HG03571 (cell line): ENCODE measurements around the gene SIPA1L3.
"Not testable (repeated sequence)": the region's sequence is repeated elsewhere in the genome, so short reads cannot be mapped to it uniquely, and the experiment has no call there.

Experiments
- ATAC-seq: cut with Tn5 transposase; IDR thresholded peaks from one replicate; pipeline ENCODE4 v1.9.1; 2021; ENCODE audit not compliant: unreplicated experiment

The SIPA1L3 gene

DNA sequence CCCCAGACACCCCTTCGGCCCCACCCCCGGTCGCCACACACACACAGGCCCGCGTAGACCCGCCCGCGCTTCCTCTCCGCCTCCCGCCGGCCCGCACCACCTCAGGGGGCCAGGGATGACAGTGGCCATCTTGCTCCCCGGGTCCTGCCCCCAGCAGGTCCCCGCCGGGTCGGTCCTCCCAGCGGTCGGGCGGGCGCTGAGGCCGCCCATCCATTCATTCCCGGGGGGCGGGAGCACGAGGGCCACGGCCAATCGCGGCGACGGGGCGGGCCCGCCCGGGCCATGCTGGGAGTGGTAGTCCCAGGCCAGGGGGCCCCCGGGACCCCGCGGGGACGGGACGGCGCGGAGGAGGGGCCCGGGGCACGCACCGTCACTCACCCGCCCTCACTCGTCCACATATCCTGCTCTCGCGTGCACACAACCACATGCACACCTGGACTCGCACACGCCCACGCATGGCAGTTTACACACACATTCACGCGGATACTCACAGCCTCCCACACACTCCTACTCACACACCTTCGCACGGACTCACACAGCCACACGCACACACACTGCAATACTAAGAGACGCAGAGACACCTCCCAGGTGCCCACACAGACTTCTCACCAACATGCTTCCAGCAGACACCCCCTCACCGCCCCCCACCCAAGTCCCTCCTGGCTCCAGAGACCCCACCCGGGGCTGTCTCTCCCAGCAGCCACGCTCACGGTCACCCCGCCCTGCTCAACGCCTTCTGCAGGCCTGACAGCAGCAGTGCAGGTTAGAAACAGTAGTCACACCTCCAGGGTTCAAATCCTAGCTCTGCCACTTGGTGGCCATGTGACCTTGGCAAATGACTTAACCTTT lies 317.2 kb downstream of the SIPA1L3 start, which contains the start of gene DPF1:
TSS of gene DPF1 (minus strand) at position 209 of the 849 bp plus-strand sequence. CDS start at position 129, 80 bp downstream.
- peak; percentile 69 for ATAC-seq

DNA sequence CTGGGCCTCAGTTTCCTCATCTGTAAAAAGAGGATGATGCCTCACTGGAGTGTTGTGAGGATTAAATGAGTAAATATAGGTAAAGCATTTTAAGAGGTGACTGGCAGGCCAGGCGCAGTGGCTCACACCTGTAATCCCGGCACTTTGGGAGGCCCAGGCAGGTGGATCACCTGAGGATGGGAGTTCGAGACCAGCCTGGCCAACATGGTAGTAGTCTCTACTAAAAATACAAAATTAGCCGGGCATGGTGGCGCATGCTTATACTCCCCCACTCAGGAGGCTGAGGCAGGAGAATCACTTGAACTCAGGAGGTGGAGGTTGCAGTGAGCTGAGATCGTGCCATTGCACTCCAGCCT lies 317.8 kb downstream of the SIPA1L3 start:
- not testable (repeated sequence) for ATAC-seq

DNA sequence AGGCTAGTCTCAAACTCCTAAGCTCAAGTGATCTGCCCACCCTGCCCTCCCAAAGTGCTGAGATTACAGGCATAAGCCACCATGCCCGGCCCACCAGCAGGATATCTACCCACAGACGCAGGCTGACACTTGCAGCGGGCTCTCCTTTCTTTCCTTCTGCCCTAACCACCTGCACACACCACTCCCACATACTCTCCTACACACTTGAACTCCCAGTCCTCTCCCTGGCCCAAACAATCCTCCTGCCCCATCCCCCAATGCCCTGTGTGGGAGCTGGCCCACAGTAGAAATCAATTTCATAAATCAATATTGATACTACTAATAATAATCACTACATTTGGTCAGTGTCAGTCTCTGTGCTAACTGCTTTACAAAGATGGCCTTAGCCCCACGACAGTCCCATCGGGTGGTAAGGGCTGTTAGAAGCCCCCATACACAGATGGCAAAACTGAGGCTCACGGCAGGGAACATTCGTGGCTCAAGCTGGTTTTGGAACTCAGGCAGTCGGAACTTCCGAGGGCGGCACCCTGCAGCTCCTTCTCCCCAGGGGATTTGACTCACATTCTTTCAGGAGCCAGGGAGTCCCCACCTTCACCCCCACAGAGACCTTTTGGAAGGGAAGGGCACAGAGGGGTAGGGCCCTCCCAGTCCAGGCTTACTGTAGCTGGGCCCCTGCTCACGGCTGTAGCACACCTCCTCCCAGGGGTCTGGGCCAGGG lies 320.4 kb downstream of the SIPA1L3 start:
- ATAC-seq, result no peak

DNA sequence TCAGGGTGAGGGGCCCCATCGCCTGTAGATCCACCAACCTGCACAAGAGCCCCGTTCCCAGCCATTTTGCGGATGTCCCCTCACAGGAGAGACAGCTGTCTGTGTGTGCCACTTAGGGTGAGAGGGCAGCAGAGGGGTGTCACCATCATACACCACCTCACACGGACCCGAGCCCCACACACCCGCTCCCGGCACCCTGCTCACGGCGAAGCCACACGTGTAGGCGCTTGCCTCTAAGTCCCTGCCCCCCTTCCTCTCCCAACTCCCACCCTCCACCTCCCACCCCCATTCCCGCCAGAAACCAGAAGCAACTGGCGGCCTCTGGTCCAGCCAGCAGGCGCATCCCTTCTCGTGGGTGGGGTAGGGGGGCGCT lies 321.0 kb downstream of the SIPA1L3 start:
- no peak for ATAC-seq

DNA sequence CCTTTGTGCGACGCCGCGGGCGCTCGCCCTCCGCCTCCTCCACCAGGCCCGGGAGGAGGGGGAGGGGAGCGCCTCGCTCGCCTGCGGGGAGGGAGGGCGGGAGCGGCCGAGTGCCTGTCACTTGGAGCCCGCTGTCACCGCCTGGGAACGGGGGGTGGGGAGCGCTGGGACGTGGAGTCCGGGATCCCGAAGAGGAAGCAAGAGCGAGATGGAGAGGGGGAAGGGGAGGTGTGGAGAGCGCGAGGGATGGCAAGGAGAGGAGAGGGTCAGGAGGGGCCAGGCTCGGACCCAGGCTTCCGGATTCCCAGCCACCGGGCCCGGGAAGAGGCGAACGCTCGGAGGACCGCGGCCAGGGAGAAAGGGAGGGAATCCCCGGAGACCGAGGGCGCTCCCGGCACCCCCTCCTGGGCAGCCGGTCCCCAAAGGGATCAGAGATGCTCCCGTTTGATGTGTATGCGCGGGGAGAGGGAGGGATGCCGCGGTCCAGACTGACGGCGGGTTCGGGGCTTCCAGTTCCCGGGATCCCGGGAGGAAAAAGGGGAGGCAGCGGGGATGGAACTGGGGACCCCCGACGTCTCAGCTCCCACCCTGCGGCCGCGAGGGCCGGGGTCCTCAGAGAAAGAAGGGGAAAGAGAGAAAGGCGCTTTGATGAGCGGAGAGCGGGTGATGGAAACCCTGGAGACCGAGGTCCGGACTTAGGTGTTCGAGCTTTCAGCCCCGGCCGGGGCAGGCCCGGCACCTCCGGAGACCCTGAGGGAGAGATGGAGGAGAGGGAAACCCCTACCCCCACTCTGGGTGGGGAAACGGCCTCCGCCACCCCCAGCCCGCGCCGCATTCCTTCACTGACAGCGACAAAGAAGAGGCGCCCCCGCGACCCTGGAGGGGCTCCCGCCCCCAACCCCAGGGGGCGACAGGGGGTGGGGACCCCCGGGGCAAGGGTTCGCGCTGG lies 321.8 kb downstream of the SIPA1L3 start:
- ATAC-seq, result no peak

DNA sequence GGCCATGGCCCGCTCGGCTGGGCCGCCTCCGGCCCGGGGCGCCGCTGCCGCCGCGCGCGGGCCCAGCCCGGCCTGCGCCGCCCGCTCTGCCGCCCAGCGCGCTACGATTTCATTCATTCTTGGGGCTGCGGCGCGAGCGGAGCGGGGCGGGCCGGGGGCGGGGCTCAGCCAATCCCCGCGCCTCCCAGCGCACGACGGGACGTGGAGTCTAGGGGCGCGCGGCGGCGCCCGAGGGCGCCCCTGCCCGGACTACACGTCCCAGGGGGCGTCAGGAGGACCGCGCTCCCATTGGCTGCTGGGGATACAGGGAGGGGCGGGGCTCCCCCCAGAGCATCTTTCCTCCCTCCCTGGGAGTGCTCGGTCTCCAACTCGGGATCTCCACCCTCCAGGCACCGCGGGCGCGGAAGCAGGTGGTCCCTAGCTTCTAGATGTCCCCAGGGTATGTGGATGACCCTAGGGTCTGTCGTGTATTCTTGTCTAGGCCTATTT lies 322.6 kb downstream of the SIPA1L3 start:
- ATAC-seq, result no peak

DNA sequence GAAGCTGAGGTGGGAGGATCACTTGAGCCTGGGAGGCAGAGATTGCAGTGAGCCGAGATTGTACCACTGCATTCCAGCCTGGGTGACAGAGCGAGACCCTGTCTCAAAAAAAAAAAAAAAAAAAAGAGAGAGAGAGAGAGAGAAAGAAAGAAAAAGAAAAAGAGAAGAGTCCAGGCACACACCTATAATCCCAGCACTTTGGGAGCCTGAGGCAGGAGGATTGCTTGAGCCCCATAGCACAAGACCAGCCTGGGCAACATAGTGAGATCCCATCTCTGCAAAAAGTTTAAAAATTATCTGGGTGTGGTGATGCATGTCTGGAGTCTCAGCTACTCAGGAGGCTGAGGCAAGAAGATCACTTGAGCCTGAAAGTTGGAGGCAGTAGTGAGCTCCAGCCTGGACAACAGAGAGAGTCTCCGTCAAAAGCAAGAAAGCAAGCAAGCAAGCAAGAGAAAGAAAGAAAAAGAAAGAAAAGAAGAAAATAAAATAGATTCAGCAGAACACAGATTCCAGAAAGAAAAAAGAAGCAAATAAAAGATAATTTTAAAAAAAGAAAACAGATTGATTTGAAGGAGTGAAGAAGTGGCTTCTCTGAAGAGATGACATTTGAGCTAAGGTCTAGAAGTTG lies 323.6 kb downstream of the SIPA1L3 start:
- ATAC-seq, result not testable (repeated sequence)

DNA sequence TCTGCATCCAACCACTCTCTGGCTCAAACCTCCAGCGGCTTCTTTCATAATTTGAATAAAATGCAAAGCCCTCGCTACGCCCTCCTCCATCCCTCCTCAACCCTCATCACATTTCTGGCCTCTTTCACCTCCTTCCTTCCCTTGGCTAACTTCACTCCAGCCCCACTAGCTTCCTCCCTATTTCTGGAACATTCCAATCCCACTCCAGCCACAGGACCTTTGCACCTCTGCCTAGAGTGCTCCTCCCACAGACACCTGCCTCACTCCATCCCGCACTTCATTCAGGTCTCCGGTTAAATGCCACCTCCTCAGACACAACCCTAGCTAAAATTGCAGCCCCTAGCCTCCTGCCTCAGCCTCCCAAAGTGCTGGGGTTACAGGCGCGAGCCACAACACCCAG lies 324.9 kb downstream of the SIPA1L3 start:
- ATAC-seq, result no peak

DNA sequence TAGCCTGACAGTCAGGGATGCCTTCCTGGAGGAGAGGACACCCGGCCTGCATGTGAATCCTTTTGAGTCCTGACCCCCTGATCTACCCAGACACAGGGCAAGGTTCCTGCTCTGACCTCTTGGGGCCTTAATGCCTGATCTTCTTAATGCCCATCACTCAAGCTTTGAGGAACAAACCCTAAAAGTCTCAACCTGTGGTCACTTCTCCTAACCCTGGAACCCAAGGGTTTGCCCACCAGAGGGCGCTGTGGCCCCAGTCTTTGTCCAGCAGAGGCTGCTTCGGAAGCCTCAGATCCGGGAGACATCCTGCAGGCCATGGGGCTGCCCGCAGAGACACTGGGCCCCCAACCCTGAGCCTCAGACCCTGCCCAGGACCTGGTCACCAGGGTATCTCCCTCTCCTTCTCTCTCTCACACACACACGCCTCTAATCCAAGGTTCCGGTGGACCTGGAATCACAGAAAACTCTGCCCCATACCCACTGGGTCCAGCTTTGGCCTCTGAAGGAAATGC lies 326.8 kb downstream of the SIPA1L3 start:
- no peak for ATAC-seq

DNA sequence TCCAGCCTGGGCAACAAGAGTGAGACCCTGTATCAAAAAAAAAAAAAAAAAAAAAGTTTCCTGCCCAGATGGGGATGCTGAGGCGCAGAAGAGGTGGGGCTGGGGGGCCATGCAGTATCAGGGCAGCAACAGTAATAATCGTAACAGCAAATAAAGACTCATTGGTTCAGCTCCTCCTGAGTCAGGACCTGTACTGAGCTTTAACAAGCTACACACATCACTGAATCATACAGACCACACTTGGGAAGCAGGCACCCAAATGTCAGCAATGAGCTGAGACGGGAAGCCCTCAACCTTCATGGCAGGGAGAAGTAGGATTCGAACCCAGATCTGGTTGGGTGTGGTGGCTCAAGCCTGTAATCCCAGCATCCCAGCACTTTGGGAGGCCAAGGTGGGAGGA lies 327.6 kb downstream of the SIPA1L3 start:
- no peak for ATAC-seq

DNA sequence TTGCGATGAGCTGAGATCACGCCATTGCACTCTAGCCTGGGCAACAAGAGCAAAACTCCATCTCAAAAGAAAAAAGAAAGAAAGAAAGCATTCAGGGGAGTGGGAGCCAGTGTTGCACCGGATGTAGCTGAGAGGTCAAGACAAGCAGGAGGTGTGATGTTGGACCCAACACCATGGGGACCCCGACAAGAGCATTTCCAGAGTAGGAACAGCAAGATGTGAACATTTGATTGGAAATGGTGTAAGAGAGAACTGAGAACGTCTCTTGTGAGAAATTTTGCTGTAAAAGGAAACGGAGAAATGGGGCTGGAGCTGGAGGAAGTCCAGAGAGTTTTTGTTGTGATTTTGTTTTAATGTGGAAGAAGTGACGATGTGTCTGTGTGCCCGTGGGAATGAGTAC lies 332.8 kb downstream of the SIPA1L3 start:
- no peak for ATAC-seq

DNA sequence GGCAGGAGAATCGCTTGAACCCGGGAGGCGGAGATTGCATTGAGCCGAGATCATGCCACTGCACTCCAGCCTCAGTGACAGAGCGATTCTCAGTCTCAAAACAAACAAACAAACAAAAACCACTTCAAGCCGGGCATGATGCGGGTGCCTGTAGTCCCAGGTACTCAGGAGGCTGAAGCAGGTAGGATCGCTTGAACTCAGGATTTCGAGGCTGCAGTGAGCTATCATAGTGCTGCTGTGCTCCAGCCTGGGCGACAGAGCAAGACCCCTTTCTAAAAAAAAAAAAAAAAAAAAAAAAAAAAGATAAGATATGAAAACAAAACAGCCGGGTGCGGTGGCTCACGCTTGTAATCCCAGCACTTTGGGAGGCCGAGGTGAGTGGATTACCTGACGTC lies 336.3 kb downstream of the SIPA1L3 start:
- ATAC-seq, result no peak

DNA sequence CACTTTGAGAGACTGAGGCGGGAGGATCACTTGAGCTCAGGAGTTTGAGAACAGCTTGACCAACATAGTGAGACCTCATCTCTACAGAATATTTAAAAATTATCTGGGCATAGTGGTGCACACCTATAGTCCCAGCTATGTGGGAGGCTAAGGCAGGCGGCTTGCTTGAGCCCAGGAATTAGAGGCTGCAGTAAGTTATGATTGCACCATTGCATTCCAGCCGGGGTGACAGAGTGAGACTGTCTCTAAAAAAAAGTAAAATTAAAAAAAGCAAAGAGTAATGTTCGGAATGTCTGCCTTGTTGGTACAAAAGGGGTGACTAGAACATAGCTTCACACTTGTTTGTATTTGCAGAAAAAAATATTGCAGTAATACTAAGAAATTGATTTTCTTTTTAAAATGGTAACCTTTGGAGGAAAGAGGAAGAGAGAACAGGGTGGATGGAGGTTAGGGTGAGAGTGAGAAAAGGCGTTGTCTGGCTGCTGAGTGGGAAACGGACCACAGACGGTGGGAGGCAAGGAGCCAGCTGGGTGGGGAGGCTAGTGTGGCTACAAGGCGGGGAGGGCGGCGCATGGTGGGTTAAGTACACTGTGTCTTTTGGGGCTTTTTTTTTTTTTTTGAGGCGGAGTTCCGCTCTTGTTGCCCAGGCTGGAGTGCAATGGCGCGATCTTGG lies 339.0 kb downstream of the SIPA1L3 start:
- no peak for ATAC-seq

DNA sequence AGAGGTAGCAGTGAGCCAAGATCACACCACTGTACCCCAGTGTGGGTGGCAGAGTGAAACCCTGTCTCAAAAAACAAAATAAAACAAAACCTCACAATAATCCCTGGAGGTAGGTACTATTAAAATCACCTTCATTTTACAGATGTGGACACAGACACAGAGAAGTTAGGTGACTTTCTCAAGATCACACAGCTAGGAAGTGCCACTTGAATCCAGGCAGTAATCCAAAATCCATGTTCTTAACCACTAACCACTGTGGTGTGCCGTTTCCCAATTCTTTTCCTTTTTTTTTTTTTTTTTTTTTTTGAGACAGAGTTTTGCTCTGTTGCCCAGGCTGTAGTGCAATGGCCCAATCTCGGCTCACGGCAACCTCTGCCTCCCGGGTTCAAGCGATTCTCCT lies 340.1 kb downstream of the SIPA1L3 start:
- no peak for ATAC-seq

DNA sequence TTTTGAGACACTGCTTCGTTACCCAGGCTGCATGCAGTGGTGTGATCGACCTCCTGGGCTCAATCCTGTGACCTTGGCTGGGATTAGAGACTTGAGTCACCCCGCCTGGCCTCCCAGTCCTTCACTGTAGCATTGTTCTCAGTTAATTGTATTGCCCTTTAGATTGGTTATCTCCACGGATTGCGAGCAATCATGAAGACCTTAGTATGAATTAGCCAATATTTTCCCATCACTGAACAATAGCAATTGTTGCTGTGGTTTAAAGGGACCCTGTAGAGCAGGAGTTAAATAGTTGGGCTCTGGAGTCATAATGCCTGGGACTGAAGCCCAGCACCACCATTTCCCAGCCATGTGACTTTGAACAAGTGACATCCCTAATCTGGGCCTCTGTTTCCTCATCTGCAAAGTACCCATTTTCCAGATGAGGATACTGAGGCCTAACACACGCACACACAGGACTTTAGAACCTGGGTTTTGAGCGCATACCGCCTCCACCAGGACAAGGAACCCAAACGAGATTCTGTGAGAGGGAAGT lies 340.8 kb downstream of the SIPA1L3 start:
- no peak for ATAC-seq

DNA sequence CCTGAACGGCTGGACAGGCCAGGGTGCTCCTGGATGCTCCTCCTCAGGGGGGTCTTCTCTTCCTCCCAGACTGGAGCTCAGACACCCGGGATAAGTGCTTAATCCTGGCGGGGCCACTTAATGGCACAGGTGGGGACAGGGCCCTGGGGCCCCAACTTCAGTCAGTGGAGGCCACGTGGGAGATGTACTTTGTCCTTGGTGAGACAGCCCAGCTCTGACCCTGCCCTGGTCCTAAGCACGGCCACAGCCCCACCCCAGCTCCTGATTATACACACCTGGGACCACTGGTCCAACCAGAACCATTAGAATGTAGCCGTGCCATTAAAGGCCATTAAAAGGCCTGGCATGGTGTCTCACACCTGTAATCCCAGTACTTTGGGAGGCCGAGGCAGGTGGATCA lies 341.4 kb downstream of the SIPA1L3 start:
- no peak for ATAC-seq

DNA sequence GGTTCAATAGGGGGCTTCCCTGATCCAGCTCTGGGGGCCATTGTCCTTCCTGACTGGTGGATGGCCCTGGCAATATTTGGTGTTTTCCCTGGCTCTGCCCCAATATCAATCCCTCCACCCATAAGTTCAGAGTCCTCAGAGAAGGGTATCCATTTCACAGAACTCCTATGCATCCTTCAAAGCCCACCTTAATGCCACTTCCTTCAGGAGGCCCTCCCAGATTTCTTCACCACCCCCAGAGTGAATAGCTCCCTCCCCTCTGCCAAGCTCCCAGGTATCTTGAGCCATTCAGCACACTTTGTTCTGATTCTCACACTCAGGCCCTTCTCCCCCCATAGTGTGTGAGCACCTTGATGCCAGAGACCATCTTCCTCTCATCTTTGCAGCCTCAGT lies 343.4 kb downstream of the SIPA1L3 start:
- ATAC-seq, result no peak

DNA sequence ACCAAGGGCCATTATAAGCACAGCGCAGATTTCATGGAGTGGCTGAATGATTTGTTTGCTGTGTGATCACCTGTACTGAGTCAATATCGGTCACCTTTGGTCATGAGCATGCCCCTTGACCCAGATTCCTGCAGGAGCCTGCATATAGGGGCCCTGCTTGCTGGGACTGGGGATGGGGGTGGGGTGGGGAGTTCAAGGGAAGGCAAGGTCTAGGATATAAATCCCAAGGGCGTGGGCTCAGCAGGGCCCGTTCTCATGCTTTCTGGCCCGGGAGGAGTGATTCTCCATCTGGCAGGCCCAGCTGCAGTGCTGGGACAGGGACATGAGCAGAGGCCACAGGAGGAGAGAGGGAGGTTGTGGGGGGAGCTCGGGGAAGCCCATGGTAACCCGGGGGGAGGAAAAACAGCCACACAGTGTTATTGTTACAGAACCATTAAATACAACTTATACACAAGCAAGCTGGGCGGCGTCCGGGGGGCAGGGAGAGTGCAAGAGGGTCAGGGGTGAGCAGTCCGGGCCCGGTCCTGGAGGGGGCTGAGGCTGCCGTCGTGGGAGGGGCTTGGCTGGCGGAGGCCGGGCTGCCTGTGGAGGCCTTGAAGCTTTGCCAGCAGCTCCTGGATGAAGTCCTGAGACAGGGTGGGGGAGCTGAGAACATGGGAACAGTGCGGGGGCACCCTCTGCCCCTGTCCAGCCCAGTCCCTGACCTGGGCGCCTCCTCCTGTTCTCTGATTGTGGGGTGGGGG lies 344.0 kb downstream of the SIPA1L3 start:
- ATAC-seq, result no peak

DNA sequence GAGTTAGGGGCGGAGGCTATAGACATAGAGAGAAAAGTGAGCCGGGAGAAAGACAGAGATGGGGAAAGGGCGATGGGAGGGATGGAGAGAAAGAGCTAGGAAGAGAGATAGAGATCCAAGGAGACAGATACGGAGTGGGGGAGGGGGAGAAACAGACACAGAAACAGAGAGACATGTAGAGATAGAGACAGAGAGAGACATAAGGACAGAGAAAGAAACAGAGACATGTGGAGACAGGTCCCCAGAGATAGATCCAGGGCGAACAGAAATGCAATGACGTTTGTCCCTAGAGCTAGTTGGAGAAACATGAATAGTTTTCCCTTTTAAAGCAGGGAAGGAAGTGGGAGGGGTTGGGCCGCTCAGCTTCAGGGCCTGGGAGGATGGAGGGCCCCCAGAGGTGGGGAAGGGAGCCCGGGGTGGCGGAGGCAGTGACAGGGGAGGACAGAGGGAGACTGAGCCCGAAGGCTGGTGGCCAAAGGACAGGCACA lies 344.6 kb downstream of the SIPA1L3 start:
- ATAC-seq, result no peak
